Measurements from ENCODE around the gene HK2.
"Not testable (repeated sequence)": the region's sequence is repeated elsewhere in the genome, so short reads cannot be mapped to it uniquely, and the experiment has no call there.

The HK2 gene

GRCh38 chr2:74896232-74896631 lies 62.3 kb downstream of the HK2 start:
- H3K9me2 ChIP-seq (ENCODE audit: low read depth, low read length) = no peaks in the 10 kb centered on the region
- H4K20me1 ChIP-seq (ENCODE audit: insufficient read depth, low read length) = no peaks in the 10 kb centered on the region
- H3K27ac ChIP-seq (ENCODE audit: low read depth, low read length, poor library complexity, severe bottlenecking) = no peak overlapping the region
- no peaks in the 10 kb centered on the region for H3K9me3 ChIP-seq (ENCODE audit: low read length)
- TF ChIP-seq, protein P1, sequence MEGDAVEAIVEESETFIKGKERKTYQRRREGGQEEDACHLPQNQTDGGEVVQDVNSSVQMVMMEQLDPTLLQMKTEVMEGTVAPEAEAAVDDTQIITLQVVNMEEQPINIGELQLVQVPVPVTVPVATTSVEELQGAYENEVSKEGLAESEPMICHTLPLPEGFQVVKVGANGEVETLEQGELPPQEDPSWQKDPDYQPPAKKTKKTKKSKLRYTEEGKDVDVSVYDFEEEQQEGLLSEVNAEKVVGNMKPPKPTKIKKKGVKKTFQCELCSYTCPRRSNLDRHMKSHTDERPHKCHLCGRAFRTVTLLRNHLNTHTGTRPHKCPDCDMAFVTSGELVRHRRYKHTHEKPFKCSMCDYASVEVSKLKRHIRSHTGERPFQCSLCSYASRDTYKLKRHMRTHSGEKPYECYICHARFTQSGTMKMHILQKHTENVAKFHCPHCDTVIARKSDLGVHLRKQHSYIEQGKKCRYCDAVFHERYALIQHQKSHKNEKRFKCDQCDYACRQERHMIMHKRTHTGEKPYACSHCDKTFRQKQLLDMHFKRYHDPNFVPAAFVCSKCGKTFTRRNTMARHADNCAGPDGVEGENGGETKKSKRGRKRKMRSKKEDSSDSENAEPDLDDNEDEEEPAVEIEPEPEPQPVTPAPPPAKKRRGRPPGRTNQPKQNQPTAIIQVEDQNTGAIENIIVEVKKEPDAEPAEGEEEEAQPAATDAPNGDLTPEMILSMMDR (IDR thresholded peaks at IDR 0.05; ENCODE audit: low read length) = no peak
- no peak for TF ChIP-seq EZH2 (IDR thresholded peaks at IDR 0.05; ENCODE audit: borderline replicate concordance, low read length)
- no peak overlapping the region for H3K4me3 ChIP-seq (ENCODE audit: low read depth, low read length, poor library complexity, severe bottlenecking)
- H3K36me3 ChIP-seq (ENCODE audit: insufficient read depth, low read length) = peaks cover 56% of the 10 kb centered on the region
- no peaks in the 10 kb centered on the region for H3F3A ChIP-seq (ENCODE audit: insufficient read depth, low read length)
- H3K27me3 ChIP-seq (ENCODE audit: insufficient read depth, low read length) = no peaks in the 10 kb centered on the region
- H3K4me2 ChIP-seq (ENCODE audit: low read length) = no peak overlapping the region
- no peaks in the 10 kb centered on the region for H3K4me1 ChIP-seq (ENCODE audit: insufficient read depth, low read length, severe bottlenecking)
- H2AFZ ChIP-seq (ENCODE audit: low read length) = no peak overlapping the region
- no peaks in the 10 kb centered on the region for H3K79me2 ChIP-seq (ENCODE audit: insufficient read depth, low read length)
- no peak overlapping the region for H3K9ac ChIP-seq (ENCODE audit: low read length)

GRCh38 chr2:74900225-74900624 lies 66.3 kb downstream of the HK2 start:
- not testable (repeated sequence) for H3K27me3 ChIP-seq (ENCODE audit: insufficient read depth, low read length); H3K9ac ChIP-seq (ENCODE audit: low read length); H3K79me2 ChIP-seq (ENCODE audit: insufficient read depth, low read length); H4K20me1 ChIP-seq (ENCODE audit: insufficient read depth, low read length); H3K9me2 ChIP-seq (ENCODE audit: low read depth, low read length); H3K4me1 ChIP-seq (ENCODE audit: insufficient read depth, low read length, severe bottlenecking); H3K27ac ChIP-seq (ENCODE audit: low read depth, low read length, poor library complexity, severe bottlenecking); H3K4me3 ChIP-seq (ENCODE audit: low read depth, low read length, poor library complexity, severe bottlenecking); H2AFZ ChIP-seq (ENCODE audit: low read length); H3F3A ChIP-seq (ENCODE audit: insufficient read depth, low read length); H3K4me2 ChIP-seq (ENCODE audit: low read length); H3K9me3 ChIP-seq (ENCODE audit: low read length)
- peaks cover 20% of the 10 kb centered on the region for H3K36me3 ChIP-seq (ENCODE audit: insufficient read depth, low read length)

DNA sequence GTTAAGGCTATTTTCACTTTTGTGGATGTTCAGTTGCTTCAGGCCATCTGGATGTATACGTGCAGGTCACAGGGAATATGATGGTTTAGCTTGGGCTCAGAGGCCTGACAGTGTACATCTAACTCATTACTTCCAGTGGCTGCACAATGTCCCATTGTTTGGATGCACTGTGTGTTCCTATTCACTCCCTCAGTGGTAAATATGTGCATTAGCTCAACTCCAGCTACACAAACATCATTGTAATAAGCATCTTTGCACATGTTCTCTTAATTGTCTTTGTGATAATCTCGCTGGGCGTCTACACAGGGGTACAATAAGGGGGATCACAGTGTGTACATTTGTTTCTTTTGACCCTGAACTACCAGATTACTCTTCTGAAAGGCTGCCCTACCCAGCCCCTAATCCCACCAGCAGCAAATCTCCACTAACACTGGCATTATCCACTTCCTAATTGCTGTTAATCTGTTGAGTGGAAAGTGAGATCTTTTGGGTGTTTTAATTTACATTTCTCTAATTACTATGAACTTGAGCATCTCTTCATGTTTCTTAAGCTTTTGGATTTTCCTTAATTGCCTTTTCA lies 68.4 kb downstream of the HK2 start:
- no peaks in the 10 kb centered on the region for H4K20me1 ChIP-seq (ENCODE audit: insufficient read depth, low read length)
- no peaks in the 10 kb centered on the region for H3K9me2 ChIP-seq (ENCODE audit: low read depth, low read length)
- no peaks in the 10 kb centered on the region for H3F3A ChIP-seq (ENCODE audit: insufficient read depth, low read length)
- no peak overlapping the region for H3K4me2 ChIP-seq (ENCODE audit: low read length)
- no peak overlapping the region for H2AFZ ChIP-seq (ENCODE audit: low read length)
- no peaks in the 10 kb centered on the region for H3K27me3 ChIP-seq (ENCODE audit: insufficient read depth, low read length)
- H3K36me3 ChIP-seq (ENCODE audit: insufficient read depth, low read length) = peaks cover 8% of the 10 kb centered on the region; the same call in 1 of the 2 replicates
- TF ChIP-seq EZH2 (IDR thresholded peaks at IDR 0.05; ENCODE audit: borderline replicate concordance, low read length) = no peak
- TF ChIP-seq, protein P1 (IDR thresholded peaks at IDR 0.05; ENCODE audit: low read length) = no peak
- H3K4me1 ChIP-seq (ENCODE audit: insufficient read depth, low read length, severe bottlenecking) = no peaks in the 10 kb centered on the region
- H3K27ac ChIP-seq (ENCODE audit: low read depth, low read length, poor library complexity, severe bottlenecking) = no peak overlapping the region
- no peak overlapping the region for H3K4me3 ChIP-seq (ENCODE audit: low read depth, low read length, poor library complexity, severe bottlenecking)
- no peaks in the 10 kb centered on the region for H3K79me2 ChIP-seq (ENCODE audit: insufficient read depth, low read length)
- no peaks in the 10 kb centered on the region for H3K9me3 ChIP-seq (ENCODE audit: low read length)
- H3K9ac ChIP-seq (ENCODE audit: low read length) = no peak overlapping the region

DNA sequence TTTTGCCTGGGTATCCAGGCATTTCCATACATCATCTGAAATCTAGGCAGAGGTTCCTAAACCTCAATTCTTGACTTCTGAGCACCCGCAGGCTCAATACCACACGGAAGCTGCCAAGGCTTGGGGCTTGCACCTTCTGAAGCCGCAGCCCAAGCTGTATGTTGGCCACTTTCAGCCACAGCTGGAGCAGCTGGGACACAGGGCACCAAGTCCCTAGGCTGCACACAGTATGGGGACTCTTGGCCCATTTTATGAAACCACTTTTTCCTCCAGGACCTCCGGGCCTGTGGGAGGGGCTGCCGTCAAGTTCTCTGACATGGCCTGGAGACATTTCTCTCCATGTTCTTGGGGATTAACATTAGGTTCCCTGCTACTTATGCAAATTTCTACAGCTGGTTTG lies 72.5 kb downstream of the HK2 start:
- Histone ChIP-seq H3K9ac (ENCODE audit: low read length) (no peak overlapping the region), H3K27me3 (ENCODE audit: insufficient read depth, low read length) (no peaks in the 10 kb centered on the region), H3K9me2 (ENCODE audit: low read depth, low read length) (no peaks in the 10 kb centered on the region), H3K27ac (ENCODE audit: low read depth, low read length, poor library complexity, severe bottlenecking) (no peak overlapping the region), H3K4me3 (ENCODE audit: low read depth, low read length, poor library complexity, severe bottlenecking) (no peak overlapping the region), H2AFZ (ENCODE audit: low read length) (no peak overlapping the region), H3K36me3 (ENCODE audit: insufficient read depth, low read length) (no peaks in the 10 kb centered on the region), H4K20me1 (ENCODE audit: insufficient read depth, low read length) (no peaks in the 10 kb centered on the region), H3K4me2 (ENCODE audit: low read length) (no peak overlapping the region), H3K79me2 (ENCODE audit: insufficient read depth, low read length) (no peaks in the 10 kb centered on the region), H3K4me1 (ENCODE audit: insufficient read depth, low read length, severe bottlenecking) (no peaks in the 10 kb centered on the region), H3F3A (ENCODE audit: insufficient read depth, low read length) (no peaks in the 10 kb centered on the region), H3K9me3 (ENCODE audit: low read length) (no peaks in the 10 kb centered on the region)
- TF ChIP-seq, protein P1 (IDR thresholded peaks at IDR 0.05; ENCODE audit: low read length) = no peak
- no peak for TF ChIP-seq EZH2 (IDR thresholded peaks at IDR 0.05; ENCODE audit: borderline replicate concordance, low read length)

GRCh38 chr2:74907560-74907959 lies 73.6 kb downstream of the HK2 start:
- H3K27ac ChIP-seq (ENCODE audit: low read depth, low read length, poor library complexity, severe bottlenecking); H3K36me3 ChIP-seq (ENCODE audit: insufficient read depth, low read length); H2AFZ ChIP-seq (ENCODE audit: low read length); H3K4me2 ChIP-seq (ENCODE audit: low read length); H3K9me2 ChIP-seq (ENCODE audit: low read depth, low read length); H3K9ac ChIP-seq (ENCODE audit: low read length); H3K4me1 ChIP-seq (ENCODE audit: insufficient read depth, low read length, severe bottlenecking); H3K79me2 ChIP-seq (ENCODE audit: insufficient read depth, low read length); H3K4me3 ChIP-seq (ENCODE audit: low read depth, low read length, poor library complexity, severe bottlenecking); H3F3A ChIP-seq (ENCODE audit: insufficient read depth, low read length); H3K9me3 ChIP-seq (ENCODE audit: low read length); H4K20me1 ChIP-seq (ENCODE audit: insufficient read depth, low read length); H3K27me3 ChIP-seq (ENCODE audit: insufficient read depth, low read length): not testable (repeated sequence)
